HEK293 (cell line): ENCODE data around the gene FOSL1.

Source experiments
- CTCF ChIA-PET: fragments of 350-600 bp; formaldehyde crosslinking; extraction: SDS; loops from one replicate; lab custom pipeline; 2021; ENCODE audit warnings: antibody characterized with exemption; lab: Yijun Ruan, JAX
- POLR2A ChIA-PET: fragments of 300-600 bp; formaldehyde crosslinking; extraction: SDS; loops from one replicate; lab custom pipeline; 2020; ENCODE audit warnings: antibody characterized with exemption, inconsistent platforms; lab: Yijun Ruan, JAX
- H3K27ac ChIP-seq: fragments of 200-500 bp; sonication (Bioruptor generic); 2 replicates; pipeline ENCODE4 v1.5.1; 2014; ENCODE audit warnings: low read depth, low read length, control low read depth, inconsistent platforms; ENCODE audit errors: extremely low read depth
- H3K36me3 ChIP-seq, 2 experiments: fragments of 200-500 bp in 1 of 2; sonication (Bioruptor generic) in 1 of 2; 1 replicate in 1 of 2; 2 replicates in 1 of 2; pipeline ENCODE4 v1.5.1; 2014 to 2017; ENCODE audit warnings: inconsistent platforms in 2 of 2, low read length in 2 of 2; ENCODE audit not compliant: control insufficient read depth in 2 of 2, insufficient read depth in 1 of 2
- H3K4me1 ChIP-seq: fragments of 200-500 bp; sonication (Bioruptor generic); 2 replicates; pipeline ENCODE4 v1.5.1; 2014; ENCODE audit warnings: mild to moderate bottlenecking, low read length, inconsistent platforms; ENCODE audit not compliant: control insufficient read depth, insufficient read depth
- H3K4me3 ChIP-seq: 2 replicates; pipeline ENCODE4 v1.5.1; 2011; ENCODE audit warnings: low read depth, mild to moderate bottlenecking, control low read depth, low read length, moderate library complexity
- H3K9me3 ChIP-seq: fragments of 200-500 bp; sonication (Bioruptor generic); 2 replicates; pipeline ENCODE4 v1.5.1; 2014; ENCODE audit warnings: low read depth, low read length, inconsistent platforms; ENCODE audit not compliant: control insufficient read depth, insufficient read depth
- GLIS1 ChIP-seq: fragments of 450-650 bp; formaldehyde crosslinking; IDR thresholded peaks from 2 replicates; pipeline ENCODE4 v1.5.1; 2016; ENCODE audit warnings: missing biosample characterization, missing genetic modification characterization
- GLIS2 ChIP-seq: fragments of 450-650 bp; formaldehyde crosslinking; IDR thresholded peaks from 2 replicates; pipeline ENCODE4 v1.5.1; 2016; ENCODE audit warnings: missing biosample characterization, missing genetic modification characterization
- KLF7 ChIP-seq: fragments of 450-650 bp; formaldehyde crosslinking; IDR thresholded peaks from 2 replicates; pipeline ENCODE4 v1.5.1; 2016; ENCODE audit warnings: missing biosample characterization, missing genetic modification characterization, borderline replicate concordance
- KLF8 ChIP-seq: fragments of 450-650 bp; formaldehyde crosslinking; IDR thresholded peaks from 2 replicates; pipeline ENCODE4 v1.5.1; 2016; ENCODE audit warnings: missing biosample characterization, missing genetic modification characterization
- KLF9 ChIP-seq: fragments of 450-650 bp; formaldehyde crosslinking; IDR thresholded peaks from 2 replicates; pipeline ENCODE4 v1.5.1; 2016; ENCODE audit warnings: missing biosample characterization, missing genetic modification characterization, low read depth
- SP3 ChIP-seq: fragments of 450-650 bp; formaldehyde crosslinking; IDR thresholded peaks from 2 replicates; pipeline ENCODE4 v1.5.1; 2016; ENCODE audit warnings: missing biosample characterization, missing genetic modification characterization
- ZBTB17 ChIP-seq: fragments of 450-650 bp; formaldehyde crosslinking; IDR thresholded peaks from 2 replicates; pipeline ENCODE4 v1.5.1; 2016; ENCODE audit warnings: missing biosample characterization, missing genetic modification characterization
- ZBTB20 ChIP-seq: fragments of 450-650 bp; formaldehyde crosslinking; IDR thresholded peaks from 2 replicates; pipeline ENCODE4 v1.5.1; 2016; ENCODE audit warnings: missing biosample characterization, missing genetic modification characterization
- ZBTB21 ChIP-seq: fragments of 450-650 bp; formaldehyde crosslinking; IDR thresholded peaks from 2 replicates; pipeline ENCODE4 v1.5.1; 2017; ENCODE audit warnings: missing biosample characterization, missing genetic modification characterization
- ZBTB8A ChIP-seq: fragments of 450-650 bp; formaldehyde crosslinking; IDR thresholded peaks from 2 replicates; pipeline ENCODE4 v1.5.1; 2016; ENCODE audit warnings: missing biosample characterization, missing genetic modification characterization
- ZFP69B ChIP-seq: fragments of 450-650 bp; formaldehyde crosslinking; IDR thresholded peaks from 2 replicates; pipeline ENCODE4 v1.5.1; 2016; ENCODE audit warnings: missing biosample characterization, missing genetic modification characterization
- ZNF16 ChIP-seq: fragments of 450-650 bp; formaldehyde crosslinking; IDR thresholded peaks from 2 replicates; pipeline ENCODE4 v1.5.1; 2016; ENCODE audit warnings: low read depth, missing biosample characterization, missing genetic modification characterization
- ZNF596 ChIP-seq: fragments of 450-650 bp; IDR thresholded peaks from 2 replicates; pipeline ENCODE4 v1.5.0; 2018; ENCODE audit warnings: missing biosample characterization, mild to moderate bottlenecking, missing genetic modification characterization, moderate library complexity
- ZNF624 ChIP-seq: fragments of 450-650 bp; formaldehyde crosslinking; IDR thresholded peaks from 2 replicates; pipeline ENCODE4 v1.5.1; 2017; ENCODE audit warnings: missing biosample characterization, missing genetic modification characterization
- ZNF629 ChIP-seq: fragments of 450-650 bp; formaldehyde crosslinking; IDR thresholded peaks from 2 replicates; pipeline ENCODE4 v1.5.1; 2017; ENCODE audit warnings: missing biosample characterization, missing genetic modification characterization
- ZNF76 ChIP-seq: fragments of 450-650 bp; formaldehyde crosslinking; IDR thresholded peaks from 2 replicates; pipeline ENCODE4; 2016; ENCODE audit warnings: low read depth, missing biosample characterization, missing genetic modification characterization, borderline replicate concordance
- ZNF792 ChIP-seq: fragments of 450-650 bp; formaldehyde crosslinking; IDR thresholded peaks from 2 replicates; pipeline ENCODE4 v1.5.1; 2016; ENCODE audit warnings: missing biosample characterization, missing genetic modification characterization
- TF ChIP-seq, protein P1 (sequence below): fragments of 450-650 bp; formaldehyde crosslinking; IDR thresholded peaks from 2 replicates; pipeline ENCODE4; 2016; ENCODE audit warnings: missing biosample characterization, missing genetic modification characterization
- TF ChIP-seq, protein P2 (sequence below): fragments of 450-650 bp; formaldehyde crosslinking; IDR thresholded peaks from 2 replicates; pipeline ENCODE4 v1.5.1; 2016; ENCODE audit warnings: missing biosample characterization, missing genetic modification characterization
- TF ChIP-seq, protein P3 (sequence below): fragments of 450-650 bp; formaldehyde crosslinking; IDR thresholded peaks from 2 replicates; pipeline ENCODE4 v1.5.1; 2016; ENCODE audit warnings: missing biosample characterization, missing genetic modification characterization
- TF ChIP-seq, protein P4 (sequence below): fragments of 450-650 bp; formaldehyde crosslinking; IDR thresholded peaks from 2 replicates; pipeline ENCODE4 v1.5.1; 2016; ENCODE audit warnings: missing biosample characterization, missing genetic modification characterization
- TF ChIP-seq, protein P5 (sequence below): fragments of 450-650 bp; formaldehyde crosslinking; IDR thresholded peaks from 2 replicates; pipeline ENCODE4 v1.5.1; 2016; ENCODE audit warnings: missing biosample characterization, missing genetic modification characterization, low read depth
- TF ChIP-seq, protein P6 (sequence below): fragments of 450-650 bp; formaldehyde crosslinking; IDR thresholded peaks from 2 replicates; pipeline ENCODE4 v1.5.1; 2016; ENCODE audit warnings: missing biosample characterization, missing genetic modification characterization

FOSL1 gene

DNA sequence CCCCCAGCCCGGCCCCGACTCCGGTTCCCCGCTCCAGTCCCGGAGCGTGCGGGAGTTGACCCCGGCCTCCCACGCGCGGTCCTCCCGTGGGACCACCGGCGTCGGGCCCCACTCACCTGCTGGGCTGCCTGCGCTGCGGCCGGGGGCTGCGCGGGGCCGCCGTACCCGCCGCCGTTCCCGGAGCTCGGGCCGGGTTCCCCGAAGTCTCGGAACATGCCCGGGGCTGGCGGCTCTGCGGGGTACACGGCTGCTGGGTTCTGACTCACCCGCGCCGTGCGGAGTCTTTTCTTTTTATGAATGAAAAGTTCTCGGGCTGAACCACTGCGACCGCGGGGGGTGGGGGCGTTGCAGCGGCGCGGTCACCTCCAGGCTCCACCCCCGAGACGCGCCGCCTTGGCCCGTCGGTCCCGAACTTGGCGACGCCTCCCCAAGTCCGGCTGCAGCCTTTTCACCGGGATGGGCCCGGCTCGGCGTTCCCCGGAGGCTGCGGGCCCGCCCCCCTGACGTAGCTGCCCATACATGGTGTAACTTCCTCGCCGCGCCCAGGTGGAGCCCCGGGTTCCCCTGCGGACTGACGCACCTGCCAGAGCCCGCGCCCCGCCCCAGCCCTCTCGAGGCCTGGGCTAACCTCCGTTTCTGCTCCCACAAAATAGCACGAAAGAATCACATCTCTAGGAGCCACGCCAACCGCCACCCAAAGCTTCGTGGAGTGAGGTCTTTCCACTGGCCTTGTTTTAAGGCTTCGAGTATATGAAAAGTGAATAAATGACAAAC lies at the start of gene FOSL1:
Gene FOSL1 (minus strand): TSS at position 264 of the 774 bp plus-strand sequence. CDS start 49 bp downstream, at position 215.
- peak within 1 kb of the TSS; percentile 62 for H3K4me3 ChIP-seq
- H3K4me1 ChIP-seq: no peaks in the 10 kb centered on the region
- H3K27ac ChIP-seq: peak within 1 kb of the TSS; percentile 25; the same call in 1 of the 2 replicates
- ChIA-PET CTCF (interaction anchor here (0.6 to 3.8 kb wide), 4 partner anchors 11 to 102 kb away, joined by 4 to 40 read pairs (median 18); partner anchors contain the start of genes CCDC85B and FIBP), POLR2A (interaction anchor here (0.7 to 4.9 kb wide), 4 partner anchors 10 to 41 kb away, joined by 3 to 74 read pairs (median 6); partner anchors contain the start of genes CCDC85B and FIBP)
- peaks cover 0 to 3% of the 10 kb centered on the region in 2 experiments; a peak in 1 of 3 replicates for H3K36me3 ChIP-seq
- no peaks in the 10 kb centered on the region for H3K9me3 ChIP-seq
- TF ChIP-seq, protein P1, sequence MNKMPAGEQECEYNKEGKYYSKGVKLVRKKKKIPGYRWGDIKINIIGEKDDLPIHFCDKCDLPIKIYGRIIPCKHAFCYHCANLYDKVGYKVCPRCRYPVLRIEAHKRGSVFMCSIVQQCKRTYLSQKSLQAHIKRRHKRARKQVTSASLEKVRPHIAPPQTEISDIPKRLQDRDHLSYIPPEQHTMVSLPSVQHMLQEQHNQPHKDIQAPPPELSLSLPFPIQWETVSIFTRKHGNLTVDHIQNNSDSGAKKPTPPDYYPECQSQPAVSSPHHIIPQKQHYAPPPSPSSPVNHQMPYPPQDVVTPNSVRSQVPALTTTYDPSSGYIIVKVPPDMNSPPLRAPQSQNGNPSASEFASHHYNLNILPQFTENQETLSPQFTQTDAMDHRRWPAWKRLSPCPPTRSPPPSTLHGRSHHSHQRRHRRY: no peak
- no peak for TF ChIP-seq ZNF624 (tag by site-specific recombination)
- peak; percentile 45 for TF ChIP-seq ZBTB8A (tag by site-specific recombination)
- peak; percentile 75; the same call in 1 of the 2 replicates for TF ChIP-seq KLF8
- TF ChIP-seq GLIS1 (tag by site-specific recombination): peak; percentile 83
- TF ChIP-seq ZBTB17: peak; percentile 90
- no peak for TF ChIP-seq ZNF16 (tag by site-specific recombination)
- TF ChIP-seq, protein P2, sequence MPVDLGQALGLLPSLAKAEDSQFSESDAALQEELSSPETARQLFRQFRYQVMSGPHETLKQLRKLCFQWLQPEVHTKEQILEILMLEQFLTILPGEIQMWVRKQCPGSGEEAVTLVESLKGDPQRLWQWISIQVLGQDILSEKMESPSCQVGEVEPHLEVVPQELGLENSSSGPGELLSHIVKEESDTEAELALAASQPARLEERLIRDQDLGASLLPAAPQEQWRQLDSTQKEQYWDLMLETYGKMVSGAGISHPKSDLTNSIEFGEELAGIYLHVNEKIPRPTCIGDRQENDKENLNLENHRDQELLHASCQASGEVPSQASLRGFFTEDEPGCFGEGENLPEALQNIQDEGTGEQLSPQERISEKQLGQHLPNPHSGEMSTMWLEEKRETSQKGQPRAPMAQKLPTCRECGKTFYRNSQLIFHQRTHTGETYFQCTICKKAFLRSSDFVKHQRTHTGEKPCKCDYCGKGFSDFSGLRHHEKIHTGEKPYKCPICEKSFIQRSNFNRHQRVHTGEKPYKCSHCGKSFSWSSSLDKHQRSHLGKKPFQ (tag by site-specific recombination): no peak
- 0 out of 2 replicates have a peak, but pooled peaks have one; percentile 29 for TF ChIP-seq ZBTB21 (tag by site-specific recombination)
- no peak for TF ChIP-seq ZNF76 (tag by site-specific recombination)
- TF ChIP-seq ZNF629: peak; percentile 75
- peak; percentile 93 for TF ChIP-seq SP3 (tag by site-specific recombination)
- TF ChIP-seq ZNF596 (tag by site-specific recombination): 0 out of 2 replicates have a peak, but pooled peaks have one; percentile 31
- TF ChIP-seq ZNF792 (tag by site-specific recombination): no peak
- TF ChIP-seq, protein P3, sequence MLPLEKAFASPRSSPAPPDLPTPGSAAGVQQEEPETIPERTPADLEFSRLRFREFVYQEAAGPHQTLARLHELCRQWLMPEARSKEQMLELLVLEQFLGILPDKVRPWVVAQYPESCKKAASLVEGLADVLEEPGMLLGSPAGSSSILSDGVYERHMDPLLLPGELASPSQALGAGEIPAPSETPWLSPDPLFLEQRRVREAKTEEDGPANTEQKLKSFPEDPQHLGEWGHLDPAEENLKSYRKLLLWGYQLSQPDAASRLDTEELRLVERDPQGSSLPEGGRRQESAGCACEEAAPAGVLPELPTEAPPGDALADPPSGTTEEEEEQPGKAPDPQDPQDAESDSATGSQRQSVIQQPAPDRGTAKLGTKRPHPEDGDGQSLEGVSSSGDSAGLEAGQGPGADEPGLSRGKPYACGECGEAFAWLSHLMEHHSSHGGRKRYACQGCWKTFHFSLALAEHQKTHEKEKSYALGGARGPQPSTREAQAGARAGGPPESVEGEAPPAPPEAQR: no peak
- peak; percentile 64; the same call in 1 of the 2 replicates for TF ChIP-seq KLF7 (tag by site-specific recombination)
- peak; percentile 89 for TF ChIP-seq ZFP69B (tag by site-specific recombination)
- TF ChIP-seq, protein P4, sequence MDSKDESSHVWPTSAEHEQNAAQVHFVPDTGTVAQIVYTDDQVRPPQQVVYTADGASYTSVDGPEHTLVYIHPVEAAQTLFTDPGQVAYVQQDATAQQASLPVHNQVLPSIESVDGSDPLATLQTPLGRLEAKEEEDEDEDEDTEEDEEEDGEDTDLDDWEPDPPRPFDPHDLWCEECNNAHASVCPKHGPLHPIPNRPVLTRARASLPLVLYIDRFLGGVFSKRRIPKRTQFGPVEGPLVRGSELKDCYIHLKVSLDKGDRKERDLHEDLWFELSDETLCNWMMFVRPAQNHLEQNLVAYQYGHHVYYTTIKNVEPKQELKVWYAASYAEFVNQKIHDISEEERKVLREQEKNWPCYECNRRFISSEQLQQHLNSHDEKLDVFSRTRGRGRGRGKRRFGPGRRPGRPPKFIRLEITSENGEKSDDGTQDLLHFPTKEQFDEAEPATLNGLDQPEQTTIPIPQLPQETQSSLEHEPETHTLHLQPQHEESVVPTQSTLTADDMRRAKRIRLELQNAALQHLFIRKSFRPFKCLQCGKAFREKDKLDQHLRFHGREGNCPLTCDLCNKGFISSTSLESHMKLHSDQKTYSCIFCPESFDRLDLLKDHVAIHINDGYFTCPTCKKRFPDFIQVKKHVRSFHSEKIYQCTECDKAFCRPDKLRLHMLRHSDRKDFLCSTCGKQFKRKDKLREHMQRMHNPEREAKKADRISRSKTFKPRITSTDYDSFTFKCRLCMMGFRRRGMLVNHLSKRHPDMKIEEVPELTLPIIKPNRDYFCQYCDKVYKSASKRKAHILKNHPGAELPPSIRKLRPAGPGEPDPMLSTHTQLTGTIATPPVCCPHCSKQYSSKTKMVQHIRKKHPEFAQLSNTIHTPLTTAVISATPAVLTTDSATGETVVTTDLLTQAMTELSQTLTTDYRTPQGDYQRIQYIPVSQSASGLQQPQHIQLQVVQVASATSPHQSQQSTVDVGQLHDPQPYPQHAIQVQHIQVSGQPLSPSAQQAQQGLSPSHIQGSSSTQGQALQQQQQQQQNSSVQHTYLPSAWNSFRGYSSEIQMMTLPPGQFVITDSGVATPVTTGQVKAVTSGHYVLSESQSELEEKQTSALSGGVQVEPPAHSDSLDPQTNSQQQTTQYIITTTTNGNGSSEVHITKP (tag by site-specific recombination): peak; percentile 97
- TF ChIP-seq ZBTB20 (tag by site-specific recombination): peak; percentile 58; the same call in 1 of the 2 replicates
- TF ChIP-seq, protein P5, sequence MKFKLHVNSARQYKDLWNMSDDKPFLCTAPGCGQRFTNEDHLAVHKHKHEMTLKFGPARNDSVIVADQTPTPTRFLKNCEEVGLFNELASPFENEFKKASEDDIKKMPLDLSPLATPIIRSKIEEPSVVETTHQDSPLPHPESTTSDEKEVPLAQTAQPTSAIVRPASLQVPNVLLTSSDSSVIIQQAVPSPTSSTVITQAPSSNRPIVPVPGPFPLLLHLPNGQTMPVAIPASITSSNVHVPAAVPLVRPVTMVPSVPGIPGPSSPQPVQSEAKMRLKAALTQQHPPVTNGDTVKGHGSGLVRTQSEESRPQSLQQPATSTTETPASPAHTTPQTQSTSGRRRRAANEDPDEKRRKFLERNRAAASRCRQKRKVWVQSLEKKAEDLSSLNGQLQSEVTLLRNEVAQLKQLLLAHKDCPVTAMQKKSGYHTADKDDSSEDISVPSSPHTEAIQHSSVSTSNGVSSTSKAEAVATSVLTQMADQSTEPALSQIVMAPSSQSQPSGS: no peak
- TF ChIP-seq, protein P6, sequence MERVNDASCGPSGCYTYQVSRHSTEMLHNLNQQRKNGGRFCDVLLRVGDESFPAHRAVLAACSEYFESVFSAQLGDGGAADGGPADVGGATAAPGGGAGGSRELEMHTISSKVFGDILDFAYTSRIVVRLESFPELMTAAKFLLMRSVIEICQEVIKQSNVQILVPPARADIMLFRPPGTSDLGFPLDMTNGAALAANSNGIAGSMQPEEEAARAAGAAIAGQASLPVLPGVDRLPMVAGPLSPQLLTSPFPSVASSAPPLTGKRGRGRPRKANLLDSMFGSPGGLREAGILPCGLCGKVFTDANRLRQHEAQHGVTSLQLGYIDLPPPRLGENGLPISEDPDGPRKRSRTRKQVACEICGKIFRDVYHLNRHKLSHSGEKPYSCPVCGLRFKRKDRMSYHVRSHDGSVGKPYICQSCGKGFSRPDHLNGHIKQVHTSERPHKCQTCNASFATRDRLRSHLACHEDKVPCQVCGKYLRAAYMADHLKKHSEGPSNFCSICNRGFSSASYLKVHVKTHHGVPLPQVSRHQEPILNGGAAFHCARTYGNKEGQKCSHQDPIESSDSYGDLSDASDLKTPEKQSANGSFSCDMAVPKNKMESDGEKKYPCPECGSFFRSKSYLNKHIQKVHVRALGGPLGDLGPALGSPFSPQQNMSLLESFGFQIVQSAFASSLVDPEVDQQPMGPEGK (tag by site-specific recombination): peak; percentile 81
- peak; percentile 82 for TF ChIP-seq GLIS2 (tag by site-specific recombination)
- peak; percentile 80 for TF ChIP-seq KLF9 (tag by site-specific recombination)
